VCaP (cell line): ENCODE measurements around the gene BRD7.

Source experiments
- H3K27ac ChIP-seq: fragments of 450-650 bp; 2 replicates; pipeline ENCODE4 v1.5.1; 2017
- CTCF ChIP-seq: fragments of 450-650 bp; conservative IDR thresholded peaks from 2 replicates; pipeline ENCODE4 v1.5.1; 2017; ENCODE audit warnings: mild to moderate bottlenecking, moderate library complexity

BRD7 gene

GRCh38 chr16:50368410-50369132, at the start of gene BRD7:
TSS of gene BRD7 (minus strand) at chr16:50368988. CDS start at chr16:50368774, 214 bp downstream.
- peak; percentile 77 for TF ChIP-seq CTCF
- peak within 1 kb of the TSS; percentile 73; the same call in 1 of the 2 replicates for H3K27ac ChIP-seq

GRCh38 chr16:50416388-50416787, 47.6 kb upstream of the BRD7 start:
- TF ChIP-seq CTCF, result no peak
- H3K27ac ChIP-seq, result no peak overlapping the region

GRCh38 chr16:50414152-50414551, 45.4 kb upstream of the BRD7 start:
- no peak overlapping the region for H3K27ac ChIP-seq
- no peak for TF ChIP-seq CTCF

GRCh38 chr16:50411034-50411433, 42.2 kb upstream of the BRD7 start:
- no peak for TF ChIP-seq CTCF
- H3K27ac ChIP-seq, result no peak overlapping the region

GRCh38 chr16:50408001-50408561, 39.3 kb upstream of the BRD7 start:
- H3K27ac ChIP-seq, result no peak overlapping the region
- TF ChIP-seq CTCF, result no peak

- TF ChIP-seq CTCF, result no peak
- H3K27ac ChIP-seq, result no peak overlapping the region
Observed at GRCh38 chr16:50407351-50407750, 38.6 kb upstream of the BRD7 start.

- H3K27ac ChIP-seq, result no peak overlapping the region
- TF ChIP-seq CTCF, result no peak
Observed at GRCh38 chr16:50403491-50403890, 34.7 kb upstream of the BRD7 start.
